GM18499 (cell line): Measurements from ENCODE around the gene CACNA2D1.
"Not testable (repeated sequence)": the region's sequence is repeated elsewhere in the genome, so short reads cannot be mapped to it uniquely, and the experiment has no call there.

Experiments
- ATAC-seq: cut with Tn5 transposase; IDR thresholded peaks from one replicate; pipeline ENCODE4 v1.9.1; 2021; ENCODE audit warnings: moderate number of reproducible peaks; ENCODE audit not compliant: insufficient read depth, unreplicated experiment

The CACNA2D1 gene

GRCh38 chr7:82435769-82436168, 7.8 kb downstream of the CACNA2D1 start:
- no peak for ATAC-seq

GRCh38 chr7:82434275-82435022, 9.1 kb downstream of the CACNA2D1 start:
- ATAC-seq: no peak

- no peak for ATAC-seq
Observed at GRCh38 chr7:82433507-82433906, 10.1 kb downstream of the CACNA2D1 start.

GRCh38 chr7:82432743-82433142, 10.8 kb downstream of the CACNA2D1 start:
- not testable (repeated sequence) for ATAC-seq

GRCh38 chr7:82430500-82431465, 12.8 kb downstream of the CACNA2D1 start:
- ATAC-seq: no peak

- no peak for ATAC-seq
Observed at GRCh38 chr7:82429408-82429807, 14.2 kb downstream of the CACNA2D1 start.

GRCh38 chr7:82428186-82428961, 15.2 kb downstream of the CACNA2D1 start:
- ATAC-seq: no peak

GRCh38 chr7:82423446-82423845, 20.1 kb downstream of the CACNA2D1 start:
- ATAC-seq: no peak

- no peak for ATAC-seq
Observed at GRCh38 chr7:82419200-82419599, 24.4 kb downstream of the CACNA2D1 start.

GRCh38 chr7:82417898-82418297, 25.7 kb downstream of the CACNA2D1 start:
- no peak for ATAC-seq

- no peak for ATAC-seq
Observed at GRCh38 chr7:82416402-82416801, 27.2 kb downstream of the CACNA2D1 start.

- ATAC-seq: no peak
Observed at GRCh38 chr7:82414389-82414788, 29.2 kb downstream of the CACNA2D1 start.

GRCh38 chr7:82413237-82413636, 30.3 kb downstream of the CACNA2D1 start:
- no peak for ATAC-seq

GRCh38 chr7:82411732-82412131, 31.8 kb downstream of the CACNA2D1 start:
- no peak for ATAC-seq

GRCh38 chr7:82410461-82410860, 33.1 kb downstream of the CACNA2D1 start:
- ATAC-seq: no peak

- ATAC-seq: no peak
Observed at GRCh38 chr7:82406937-82407336, 36.6 kb downstream of the CACNA2D1 start.

GRCh38 chr7:82405301-82405700, 38.3 kb downstream of the CACNA2D1 start:
- ATAC-seq: no peak

GRCh38 chr7:82404652-82405051, 38.9 kb downstream of the CACNA2D1 start:
- no peak for ATAC-seq

- ATAC-seq: no peak
Observed at GRCh38 chr7:82404094-82404493, 39.5 kb downstream of the CACNA2D1 start.

GRCh38 chr7:82397879-82398524, 45.6 kb downstream of the CACNA2D1 start:
- ATAC-seq: no peak
